GM12801 (cell line): ENCODE measurements around the gene PRSS1.

Experiments
- CTCF ChIP-seq: IDR thresholded peaks from one replicate; pipeline ENCODE4 v1.5.1; 2011; ENCODE audit warnings: control low read depth; ENCODE audit not compliant: insufficient read length; ENCODE audit errors: extremely low read depth

PRSS1 gene

GRCh38 chr7:142787783-142788182, 38.5 kb downstream of the PRSS1 start:
- no peak for TF ChIP-seq CTCF

DNA sequence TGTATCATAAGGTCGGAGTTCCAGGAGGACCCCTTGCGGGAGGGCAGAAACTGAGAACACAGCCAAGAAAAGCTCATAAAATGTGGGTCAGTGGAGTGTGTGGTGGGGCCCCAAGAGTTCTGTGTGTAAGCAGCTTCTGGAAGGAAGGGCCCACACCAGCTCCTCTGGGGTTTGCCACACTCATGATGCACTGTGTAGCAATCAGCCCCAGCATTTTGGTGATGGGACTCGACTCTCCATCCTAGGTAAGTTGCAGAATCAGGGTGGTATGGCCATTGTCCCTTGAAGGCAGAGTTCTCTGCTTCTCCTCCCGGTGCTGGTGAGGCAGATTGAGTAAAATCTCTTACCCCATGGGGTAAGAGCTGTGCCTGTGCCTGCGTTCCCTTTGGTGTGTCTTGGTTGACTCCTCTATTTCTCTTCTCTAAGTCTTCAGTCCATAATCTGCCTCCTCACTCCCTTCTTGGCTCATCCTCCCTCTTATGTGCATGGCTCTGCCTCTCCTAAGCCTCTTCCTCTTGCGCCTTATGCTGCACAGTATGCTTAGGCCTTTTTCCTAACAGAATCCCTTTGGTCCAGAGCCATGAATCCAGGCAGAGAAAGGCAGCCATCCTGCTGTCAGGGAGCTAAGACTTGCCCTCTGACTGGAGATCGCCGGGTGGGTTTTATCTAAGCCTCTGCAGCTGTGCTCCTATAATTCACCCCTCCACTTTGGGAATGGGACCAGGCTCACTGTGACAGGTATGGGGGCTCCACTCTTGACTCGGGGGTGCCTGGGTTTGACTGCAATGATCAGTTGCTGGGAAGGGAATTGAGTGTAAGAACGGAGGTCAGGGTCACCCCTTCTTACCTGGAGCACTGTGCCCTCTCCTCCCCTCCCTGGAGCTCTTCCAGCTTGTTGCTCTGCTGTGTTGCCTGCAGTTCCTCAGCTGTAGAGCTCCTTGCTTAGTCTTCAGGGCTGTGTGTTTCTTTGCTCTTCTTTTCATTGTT, 39.3 kb downstream of the PRSS1 start:
- TF ChIP-seq CTCF = no peak

- no peak for TF ChIP-seq CTCF
Observed at GRCh38 chr7:142789441-142789840, 40.2 kb downstream of the PRSS1 start.

DNA sequence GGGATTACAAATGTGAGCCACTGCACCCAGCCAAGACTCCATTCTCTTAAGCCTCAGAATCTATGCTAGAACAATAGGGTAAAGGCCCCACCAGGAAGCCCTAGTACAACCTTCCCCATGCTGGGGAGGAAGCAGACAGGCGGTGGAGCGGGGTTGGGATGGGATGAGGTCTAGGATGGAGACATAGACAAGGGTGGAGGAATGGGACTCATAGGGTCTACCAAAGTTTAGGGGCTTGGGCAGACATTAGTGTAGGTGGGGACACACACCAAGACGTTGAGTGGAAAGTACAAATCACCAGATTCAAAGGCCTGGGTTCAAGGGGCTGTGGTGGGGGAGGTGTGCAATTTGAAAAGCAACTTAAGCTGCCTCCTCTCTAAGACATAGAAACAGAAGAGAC, 40.8 kb downstream of the PRSS1 start:
- TF ChIP-seq CTCF = no peak

- TF ChIP-seq CTCF = no peak
Observed at GRCh38 chr7:142790555-142790954, 41.3 kb downstream of the PRSS1 start.

DNA sequence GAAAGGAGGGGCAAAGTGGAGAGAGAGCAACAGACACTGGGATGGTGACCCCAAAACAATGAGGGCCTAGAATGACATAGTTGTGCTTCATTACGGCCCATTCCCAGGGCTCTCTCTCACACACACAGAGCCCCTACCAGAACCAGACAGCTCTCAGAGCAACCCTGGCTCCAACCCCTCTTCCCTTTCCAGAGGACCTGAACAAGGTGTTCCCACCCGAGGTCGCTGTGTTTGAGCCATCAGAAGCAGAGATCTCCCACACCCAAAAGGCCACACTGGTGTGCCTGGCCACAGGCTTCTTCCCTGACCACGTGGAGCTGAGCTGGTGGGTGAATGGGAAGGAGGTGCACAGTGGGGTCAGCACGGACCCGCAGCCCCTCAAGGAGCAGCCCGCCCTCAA, 42.2 kb downstream of the PRSS1 start:
- no peak for TF ChIP-seq CTCF

GRCh38 chr7:142792129-142792528, 42.9 kb downstream of the PRSS1 start:
- no peak for TF ChIP-seq CTCF
